Activated naive CD4-positive, alpha-beta T cell treated with anti-CD3 and anti-CD28 coated beads, Interleukin-2, amount 50 U/mL, for 24 hours (primary cell): ENCODE results near the gene GGT6.

ENCODE experiments used
- H3K27ac Mint-ChIP-seq: one replicate; pipeline ENCODE4 v1.8.0; 2021; ENCODE audit warnings: mild to moderate bottlenecking, mixed read lengths
- H3K27me3 Mint-ChIP-seq: one replicate; pipeline ENCODE4 v1.8.0; 2021; ENCODE audit warnings: mixed read lengths
- H3K36me3 Mint-ChIP-seq: one replicate; pipeline ENCODE4 v1.8.0; 2021; ENCODE audit warnings: mixed read lengths
- H3K4me1 Mint-ChIP-seq: one replicate; pipeline ENCODE4 v1.8.0; 2021; ENCODE audit warnings: mixed read lengths
- H3K4me3 Mint-ChIP-seq: one replicate; pipeline ENCODE4 v1.8.0; 2021; ENCODE audit warnings: mild to moderate bottlenecking, mixed read lengths
- H3K9me3 Mint-ChIP-seq: one replicate; pipeline ENCODE4 v1.8.0; 2021; ENCODE audit warnings: mixed read lengths

Gene GGT6

DNA sequence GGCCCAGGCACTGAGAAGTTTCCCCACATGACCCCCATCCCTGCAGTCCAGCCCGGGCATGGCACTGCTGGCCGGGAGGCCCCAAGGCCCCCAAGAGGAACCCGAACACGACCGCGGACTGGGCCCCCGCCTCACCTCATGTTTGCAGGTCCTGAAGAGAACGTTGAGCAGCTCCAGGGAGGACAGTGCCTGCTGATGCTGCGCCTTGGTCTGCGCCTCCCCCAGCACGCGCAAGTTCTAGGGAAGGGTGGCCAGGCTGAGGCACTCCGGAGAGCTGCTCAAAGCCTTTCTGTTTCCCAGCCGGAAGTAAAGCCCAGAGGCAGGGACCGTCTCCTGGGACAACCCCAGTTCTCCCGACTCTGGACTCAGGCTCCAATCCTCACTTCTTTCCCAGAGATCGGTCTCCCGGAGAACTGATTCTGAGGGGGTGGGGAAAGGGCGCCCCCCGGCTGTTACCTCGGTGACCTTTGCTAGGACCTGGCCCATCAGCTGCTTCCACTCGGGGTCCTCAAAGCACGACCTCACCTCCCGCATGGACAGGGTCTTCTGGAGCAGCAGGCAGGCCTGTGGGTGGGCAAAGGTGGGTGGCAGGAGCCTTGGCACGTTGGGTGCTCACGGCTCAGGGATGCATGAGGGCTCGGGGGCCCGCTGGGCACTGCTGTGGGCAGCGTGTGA is 18.9 kb downstream of the GGT6 start:
- H3K27me3 Mint-ChIP-seq: no peaks in the 10 kb centered on the region
- no peaks in the 10 kb centered on the region for H3K9me3 Mint-ChIP-seq
- no peaks in the 10 kb centered on the region for H3K36me3 Mint-ChIP-seq
- H3K27ac Mint-ChIP-seq: no peak overlapping the region
- H3K4me1 Mint-ChIP-seq: no peaks in the 10 kb centered on the region
- H3K4me3 Mint-ChIP-seq: no peak overlapping the region

- no peak overlapping the region for H3K4me3 Mint-ChIP-seq
- no peaks in the 10 kb centered on the region for H3K27me3 Mint-ChIP-seq
- H3K36me3 Mint-ChIP-seq: no peaks in the 10 kb centered on the region
- no peak overlapping the region for H3K27ac Mint-ChIP-seq
- H3K4me1 Mint-ChIP-seq: no peaks in the 10 kb centered on the region
- H3K9me3 Mint-ChIP-seq: no peaks in the 10 kb centered on the region
These were observed 19.6 kb downstream of the GGT6 start for GRCh38 chr17:4540687-4541327.

GRCh38 chr17:4540224-4540651 is 20.1 kb downstream of the GGT6 start:
- Mint-ChIP-seq H3K4me3 (no peak overlapping the region), H3K27me3 (no peaks in the 10 kb centered on the region), H3K27ac (no peak overlapping the region), H3K36me3 (no peaks in the 10 kb centered on the region), H3K9me3 (no peaks in the 10 kb centered on the region), H3K4me1 (no peaks in the 10 kb centered on the region)

DNA sequence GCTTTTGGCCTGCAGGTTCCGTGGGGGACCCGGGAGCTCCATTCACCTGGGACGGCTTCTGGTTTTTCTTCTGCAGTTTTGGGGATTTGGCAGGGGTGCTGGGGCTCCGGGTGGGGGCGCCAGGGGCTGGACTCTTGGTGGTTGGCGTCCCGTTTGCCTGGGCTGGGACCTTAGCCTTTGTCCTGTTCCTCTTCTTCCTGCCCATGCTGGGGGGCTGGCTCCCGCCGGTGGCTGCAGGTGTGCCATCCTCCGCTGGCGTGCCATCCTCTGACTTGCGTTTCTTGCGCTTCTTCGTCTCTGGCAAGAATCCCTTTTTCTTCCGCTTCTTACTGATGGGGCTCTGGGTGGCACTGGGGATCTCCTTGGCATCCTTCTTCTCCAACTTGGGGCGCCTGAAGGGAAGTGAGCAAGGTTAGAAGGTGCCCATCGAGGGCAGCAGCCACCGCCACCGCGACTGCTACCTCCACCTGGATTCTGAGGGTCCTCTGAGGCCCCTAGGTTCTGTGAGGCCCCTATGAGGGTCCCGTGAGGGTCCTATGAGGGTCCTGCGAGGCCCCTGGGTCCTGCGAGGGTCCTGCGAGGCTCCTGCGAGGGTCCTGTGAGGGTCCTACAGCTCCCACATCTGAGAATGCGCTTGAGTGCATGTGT is 20.7 kb downstream of the GGT6 start:
- Mint-ChIP-seq H3K27ac (no peak overlapping the region), H3K36me3 (no peaks in the 10 kb centered on the region), H3K4me1 (no peaks in the 10 kb centered on the region), H3K9me3 (no peaks in the 10 kb centered on the region), H3K4me3 (no peak overlapping the region), H3K27me3 (no peaks in the 10 kb centered on the region)

- Mint-ChIP-seq H3K4me1 (no peaks in the 10 kb centered on the region), H3K4me3 (no peak overlapping the region), H3K27ac (no peak overlapping the region), H3K36me3 (no peaks in the 10 kb centered on the region), H3K9me3 (no peaks in the 10 kb centered on the region), H3K27me3 (no peaks in the 10 kb centered on the region)
These were observed 21.4 kb downstream of the GGT6 start for GRCh38 chr17:4539025-4539424.

DNA sequence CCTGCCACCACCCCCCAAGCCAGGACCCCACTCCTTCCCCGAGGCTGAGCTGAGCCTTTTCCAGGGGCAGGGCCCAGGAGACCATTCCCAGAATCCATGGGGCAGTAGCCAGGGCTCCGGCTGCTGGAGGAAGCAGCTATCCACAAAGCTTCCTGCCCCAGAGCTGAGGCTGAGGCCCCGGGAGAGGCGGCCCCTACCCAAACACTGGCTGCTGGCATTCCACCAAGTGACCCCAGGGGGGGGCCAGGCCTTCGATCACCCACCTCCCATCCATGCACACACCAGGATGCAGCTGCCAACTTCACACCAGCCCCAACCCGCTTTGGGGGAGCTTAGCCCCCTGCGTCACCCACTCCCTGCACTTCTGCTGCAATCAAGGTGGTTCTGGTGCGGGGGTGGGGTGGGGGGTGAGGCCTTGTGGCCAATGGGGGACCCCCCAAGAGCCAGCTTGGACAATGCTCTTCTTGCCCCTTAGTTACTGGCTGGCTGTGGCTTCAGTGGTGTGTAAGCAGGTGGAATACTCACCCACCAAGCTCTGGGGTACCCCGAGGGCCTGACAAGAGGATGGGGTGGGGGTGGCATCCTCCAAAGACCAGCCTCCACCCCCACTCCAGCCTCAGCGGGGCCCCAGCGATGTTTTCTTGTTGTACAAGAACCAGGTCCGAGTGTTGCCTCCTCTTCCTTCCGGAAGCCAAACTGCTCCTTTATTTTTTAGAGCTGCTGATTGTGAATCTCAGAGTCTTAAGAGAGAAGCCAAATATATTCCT is 22.0 kb downstream of the GGT6 start:
- no peak overlapping the region for H3K27ac Mint-ChIP-seq
- no peaks in the 10 kb centered on the region for H3K36me3 Mint-ChIP-seq
- H3K4me3 Mint-ChIP-seq: no peak overlapping the region

DNA sequence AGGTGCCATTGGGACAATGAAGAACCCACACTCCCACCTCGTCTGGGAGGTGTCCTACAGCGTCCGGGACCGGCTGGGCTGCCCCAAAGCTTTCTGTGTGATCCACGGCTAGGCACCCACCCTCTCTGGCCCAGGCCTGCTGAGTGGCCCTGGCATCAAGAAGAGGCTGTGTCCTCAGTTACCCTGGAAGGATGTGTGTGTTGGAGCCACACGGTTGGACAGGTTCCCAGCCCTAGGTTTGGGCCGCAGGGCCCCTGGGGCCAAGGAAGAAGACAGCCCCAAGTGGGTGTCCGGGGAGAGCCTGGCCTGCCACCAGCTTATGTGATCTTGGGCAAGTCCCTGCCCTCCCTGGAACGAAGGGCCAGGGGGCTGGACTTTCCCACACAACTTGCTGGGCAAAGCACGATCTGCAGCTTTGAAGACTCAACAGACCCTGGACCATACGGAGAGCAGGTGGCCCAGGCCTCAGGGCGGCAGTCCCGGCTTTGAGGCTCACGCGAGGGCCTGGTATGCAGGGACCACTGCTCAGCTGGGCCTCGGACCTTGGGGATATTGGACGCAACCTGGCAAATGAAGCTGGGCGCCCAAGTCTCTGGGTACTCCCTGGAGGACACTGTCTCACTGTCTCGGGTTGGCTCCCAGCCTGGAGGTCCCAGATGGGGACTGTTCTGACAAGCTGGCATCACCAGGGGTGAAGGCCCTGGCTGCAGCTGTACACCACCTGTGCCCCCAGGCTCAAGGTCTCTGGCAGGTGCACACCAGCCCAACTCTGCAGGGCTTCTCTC is 22.7 kb downstream of the GGT6 start:
- Mint-ChIP-seq H3K4me3 (no peak overlapping the region), H3K27me3 (no peaks in the 10 kb centered on the region), H3K9me3 (no peaks in the 10 kb centered on the region), H3K27ac (no peak overlapping the region), H3K4me1 (no peaks in the 10 kb centered on the region), H3K36me3 (no peaks in the 10 kb centered on the region)

More for the DNA sequence above, 22.0 kb downstream of the GGT6 start:
- H3K27me3 Mint-ChIP-seq: no peaks in the 10 kb centered on the region
- no peaks in the 10 kb centered on the region for H3K9me3 Mint-ChIP-seq
- H3K4me1 Mint-ChIP-seq: no peaks in the 10 kb centered on the region

DNA sequence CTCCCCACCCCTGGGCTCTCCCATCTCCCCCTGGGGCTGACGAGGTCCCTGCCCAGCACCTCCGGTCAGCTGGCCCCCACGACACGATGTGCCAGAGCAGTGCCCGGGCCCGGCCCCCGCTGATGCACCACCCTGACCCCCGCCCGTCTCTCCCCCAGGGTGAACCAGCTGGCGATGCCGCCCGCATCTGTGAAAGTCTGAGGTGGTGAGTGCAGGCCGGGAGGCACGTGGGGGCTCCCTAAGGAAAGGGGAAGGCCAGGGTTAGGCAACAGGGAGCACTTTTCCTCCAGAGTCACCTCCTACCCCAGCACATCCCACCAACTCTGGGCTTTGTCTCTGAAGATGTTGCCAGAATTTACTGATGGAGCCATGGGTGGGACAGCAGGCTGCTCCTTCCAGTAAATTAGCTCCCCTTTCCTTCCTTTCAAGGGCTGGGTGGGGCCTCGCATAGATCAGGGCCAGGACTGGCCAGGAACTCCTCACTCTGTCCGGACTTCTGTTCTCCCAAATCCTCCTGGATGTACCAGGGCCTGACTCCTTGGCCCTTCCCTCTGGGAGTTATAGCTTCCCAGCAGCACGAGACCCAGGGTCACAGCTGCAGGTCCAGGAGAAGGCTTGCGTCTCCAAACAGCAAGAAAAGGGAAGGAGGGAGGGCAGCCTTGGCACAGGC is 23.5 kb downstream of the GGT6 start:
- H3K36me3 Mint-ChIP-seq: no peaks in the 10 kb centered on the region

DNA sequence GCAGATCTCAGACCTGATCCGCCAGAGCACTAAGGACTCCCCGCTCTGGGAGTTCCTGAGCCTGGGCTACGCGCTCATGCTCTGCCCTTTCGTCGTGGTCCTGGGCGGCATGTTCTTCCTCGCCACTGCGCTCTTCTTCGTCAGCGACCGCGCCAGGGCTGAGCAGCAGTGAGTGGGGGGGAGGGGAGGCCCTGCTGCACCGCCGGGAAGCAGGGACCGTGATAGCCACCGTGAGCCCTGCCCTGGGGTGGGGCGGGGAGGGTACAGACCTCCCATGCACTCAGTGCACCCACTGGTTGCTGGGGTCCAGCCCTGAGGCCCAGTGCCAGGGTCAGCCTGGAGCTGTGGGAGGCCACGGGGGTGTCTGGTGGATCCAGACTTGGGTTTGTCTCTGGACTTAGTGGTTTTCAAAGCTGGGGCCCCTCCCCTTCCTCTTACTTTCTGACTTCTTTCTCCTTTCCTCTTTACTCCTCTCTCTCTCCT is 24.1 kb downstream of the GGT6 start:
- Mint-ChIP-seq H3K4me3 (no peak overlapping the region), H3K9me3 (no peaks in the 10 kb centered on the region), H3K36me3 (no peaks in the 10 kb centered on the region), H3K4me1 (no peaks in the 10 kb centered on the region), H3K27me3 (no peaks in the 10 kb centered on the region), H3K27ac (no peak overlapping the region)

More for the DNA sequence above, 23.5 kb downstream of the GGT6 start:
- Mint-ChIP-seq H3K27me3 (no peaks in the 10 kb centered on the region), H3K4me3 (no peak overlapping the region), H3K9me3 (no peaks in the 10 kb centered on the region), H3K4me1 (no peaks in the 10 kb centered on the region), H3K27ac (no peak overlapping the region)

GRCh38 chr17:4535667-4536258 is 24.6 kb downstream of the GGT6 start:
- H3K4me1 Mint-ChIP-seq: no peaks in the 10 kb centered on the region
- no peak overlapping the region for H3K4me3 Mint-ChIP-seq
- H3K9me3 Mint-ChIP-seq: no peaks in the 10 kb centered on the region
- no peak overlapping the region for H3K27ac Mint-ChIP-seq
- no peaks in the 10 kb centered on the region for H3K27me3 Mint-ChIP-seq
- no peaks in the 10 kb centered on the region for H3K36me3 Mint-ChIP-seq

- no peak overlapping the region for H3K4me3 Mint-ChIP-seq
- no peaks in the 10 kb centered on the region for H3K27me3 Mint-ChIP-seq
- no peaks in the 10 kb centered on the region for H3K4me1 Mint-ChIP-seq
- no peaks in the 10 kb centered on the region for H3K36me3 Mint-ChIP-seq
- H3K27ac Mint-ChIP-seq: no peak overlapping the region
- no peaks in the 10 kb centered on the region for H3K9me3 Mint-ChIP-seq
These were observed 25.3 kb downstream of the GGT6 start for GRCh38 chr17:4534928-4535666.

DNA sequence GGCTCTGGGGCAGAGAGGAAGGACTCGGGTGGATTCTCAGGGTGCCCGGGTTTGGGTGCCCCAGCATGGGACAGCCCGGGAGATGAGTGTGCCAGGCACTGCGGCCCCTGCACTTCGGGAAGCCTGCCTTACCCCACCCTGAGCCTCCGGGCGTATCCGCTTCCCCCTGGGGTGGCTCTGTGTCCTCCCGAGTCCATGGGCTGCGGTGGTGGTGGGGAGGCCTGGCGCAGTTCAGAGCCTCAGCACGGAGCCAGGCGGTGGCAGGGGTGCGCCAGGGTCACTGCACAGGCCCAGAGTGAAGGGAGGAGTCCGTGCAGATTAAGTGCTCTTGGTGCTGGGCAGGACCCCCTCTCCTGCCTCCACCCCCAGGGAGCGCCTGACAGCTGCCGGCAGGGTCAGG is 25.9 kb downstream of the GGT6 start:
- Mint-ChIP-seq H3K9me3 (no peaks in the 10 kb centered on the region), H3K27ac (no peak overlapping the region), H3K4me1 (no peaks in the 10 kb centered on the region), H3K4me3 (no peak overlapping the region), H3K27me3 (peaks cover 2% of the 10 kb centered on the region), H3K36me3 (no peaks in the 10 kb centered on the region)

DNA sequence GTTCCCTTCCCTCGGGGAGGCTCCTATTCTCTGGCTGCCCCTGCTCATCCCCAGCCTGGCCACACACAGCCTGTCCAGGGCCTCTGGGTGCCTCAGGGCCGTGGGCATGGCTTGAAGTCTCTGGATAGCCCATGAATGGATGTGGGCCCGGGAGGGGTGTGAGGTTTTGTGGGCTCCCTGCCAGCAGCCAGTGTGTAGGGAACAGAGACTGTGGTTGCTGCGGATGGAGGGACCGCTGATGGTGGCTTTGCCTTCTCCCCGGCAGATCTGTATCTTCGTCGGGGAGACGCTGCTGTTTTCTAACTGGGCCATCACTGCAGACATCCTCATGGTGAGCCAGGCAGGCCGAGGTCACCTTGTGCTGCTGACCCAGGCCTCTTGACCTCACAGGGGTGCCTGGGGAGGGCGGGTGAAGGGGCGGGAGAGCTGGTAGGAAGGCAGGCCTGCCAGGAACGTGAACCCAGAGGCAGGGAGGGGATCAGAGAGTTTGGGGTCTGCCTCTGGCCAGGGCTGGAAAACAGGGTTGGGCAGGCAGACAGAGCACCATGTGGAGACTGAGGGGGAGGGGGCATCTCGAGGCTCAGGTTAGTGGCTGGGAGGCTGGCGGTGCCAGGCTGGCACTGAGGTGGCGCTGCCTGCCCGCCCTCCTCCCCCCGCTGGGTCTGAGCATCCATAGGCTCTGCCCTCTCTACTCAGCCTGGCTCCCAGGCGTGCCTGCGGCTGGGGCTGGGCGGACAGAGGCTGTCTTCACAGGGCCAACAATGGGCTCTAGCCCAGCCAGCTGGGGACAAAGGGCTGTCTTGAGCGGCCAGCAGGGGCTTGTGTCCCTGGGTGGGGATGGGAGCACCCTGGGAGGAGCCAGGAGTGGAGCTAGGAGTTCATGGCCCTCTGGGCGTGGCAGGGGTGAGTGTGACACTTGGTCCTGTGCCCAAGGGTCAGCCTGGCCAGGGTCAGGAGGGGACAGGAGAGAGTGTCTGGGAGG is 26.6 kb downstream of the GGT6 start:
- Mint-ChIP-seq H3K27ac (peak overlapping the region; percentile 46), H3K27me3 (peaks cover 2% of the 10 kb centered on the region), H3K9me3 (no peaks in the 10 kb centered on the region), H3K4me1 (no peaks in the 10 kb centered on the region), H3K4me3 (no peak overlapping the region), H3K36me3 (no peaks in the 10 kb centered on the region)
